Panc1 (cell line): ENCODE results near the gene SMAP1. TPM values are rescaled to one million over a fixed set of nuclear protein-coding genes. Genes with fewer than 3 reads are reported as not detected.

ENCODE experiments used
- ATAC-seq: fragments of 200-7000 bp; cut with Tn5 transposase; 2 replicates; pipeline ENCODE4 v1.9.1; 2020; ENCODE audit warnings: mild to moderate bottlenecking, moderate library complexity
- BruUV-seq: library from RNA; stranded (reverse); fragments of 400-500 nt; replicated peaks from 2 replicates; lab custom pipeline; 2021; lab: Mats Ljungman, UMichigan
- CTCF ChIA-PET: fragments of 300-600 bp; sonication (Branson Sonifier 250); formaldehyde crosslinking; loops from one replicate; lab custom pipeline; 2022; ENCODE audit warnings: antibody characterized with exemption; lab: Charles Lee
- POLR2A ChIA-PET: fragments of 300-600 bp; sonication (Branson Sonifier 250); formaldehyde crosslinking; loops from one replicate; lab custom pipeline; 2022; ENCODE audit warnings: antibody characterized with exemption; lab: Charles Lee
- DNase-seq: peaks from one replicate; pipeline ENCODE4 v3.0.0-alpha.2; 2010; ENCODE audit warnings: low read depth, low spot score
- H3K27ac ChIP-seq: 2 replicates; pipeline ENCODE4 v1.5.1; 2011; ENCODE audit warnings: mild to moderate bottlenecking, low read length, inconsistent platforms
- H3K27me3 ChIP-seq: fragments of 200-500 bp; sonication (Bioruptor generic); 2 replicates; pipeline ENCODE4 v1.6.0; 2014; ENCODE audit warnings: low read length, inconsistent platforms; ENCODE audit not compliant: control insufficient read depth, insufficient read depth
- H3K36me3 ChIP-seq: fragments of 200-500 bp; sonication (Bioruptor generic); 2 replicates; pipeline ENCODE4 v1.5.1; 2014; ENCODE audit warnings: inconsistent platforms, mild to moderate bottlenecking, low read length, moderate library complexity; ENCODE audit not compliant: control insufficient read depth, insufficient read depth
- H3K4me1 ChIP-seq: 2 replicates; pipeline ENCODE4 v1.5.1; 2011; ENCODE audit warnings: inconsistent platforms, mild to moderate bottlenecking, low read length, moderate library complexity; ENCODE audit not compliant: control insufficient read depth, insufficient read depth
- H3K4me3 ChIP-seq, 2 experiments: 2 replicates each; pipeline ENCODE4 v1.5.1; 2011 to 2012; ENCODE audit warnings: low read depth in 2 of 2, low read length in 2 of 2, mild to moderate bottlenecking in 2 of 2, inconsistent platforms in 1 of 2, moderate library complexity in 1 of 2
- H3K9me3 ChIP-seq: fragments of 200-500 bp; sonication (Bioruptor generic); 2 replicates; pipeline ENCODE4 v1.5.1; 2014; ENCODE audit warnings: low read depth, mild to moderate bottlenecking, inconsistent platforms, low read length, moderate library complexity; ENCODE audit not compliant: control insufficient read depth, insufficient read depth
- POLR2AphosphoS5 ChIP-seq: IDR thresholded peaks from 2 replicates; pipeline ENCODE4 v1.6.1; 2012; ENCODE audit warnings: mild to moderate bottlenecking, low read depth, low read length, moderate library complexity
- SIN3A ChIP-seq: IDR thresholded peaks from 2 replicates; pipeline ENCODE4 v1.6.1; 2012; ENCODE audit warnings: low read depth, mild to moderate bottlenecking, low read length, moderate library complexity, borderline replicate concordance; ENCODE audit not compliant: insufficient read depth
- TCF7L2 ChIP-seq: IDR thresholded peaks from 2 replicates; pipeline ENCODE4 v1.6.1; 2011; ENCODE audit warnings: mild to moderate bottlenecking, low read depth, low read length, inconsistent platforms
- in situ Hi-C: cut with HindIII; loops from 2 replicates; pipeline ENCODE4 v1.10.0; 2016; ENCODE audit warnings: low sequenced_read_pairs, low pct_unique_long_range_greater_than_20kb
- intact Hi-C: fragments of 100-400 bp; cut with micrococcal nuclease; formaldehyde crosslinking; loops from one replicate; pipeline ENCODE4 v1.10.0; 2022; ENCODE audit not compliant: unreplicated experiment
- total RNA-seq: library from RNA; stranded (reverse); gene quantifications from one replicate; pipeline ENCODE4 v1.2.1, GENCODE V29; 2021; ENCODE audit not compliant: unreplicated experiment
- TF ChIP-seq, protein P1 (sequence below): fragments of 450-650 bp; IDR thresholded peaks from 2 replicates; pipeline ENCODE4 v1.5.1; 2017; ENCODE audit warnings: mild to moderate bottlenecking
- TF ChIP-seq, protein P2 (sequence below), 2 experiments: IDR thresholded peaks; 2 replicates each; pipeline ENCODE4 v1.6.1; 2011 to 2012; ENCODE audit warnings: low read depth in 2 of 2, control low read depth in 1 of 2, low read length in 1 of 2, mild to moderate bottlenecking in 1 of 2, moderate library complexity in 1 of 2; ENCODE audit not compliant: insufficient read depth in 1 of 2

The SMAP1 gene
- total RNA-seq, 1 experiment from 2014 or later = 41.9 TPM

GRCh38 chr6:70884074-70884983 lies 216.6 kb downstream of the SMAP1 start:
- peaks cover 4% of the 10 kb centered on the region; the same call in 1 of the 2 replicates for H3K4me1 ChIP-seq
- H3K36me3 ChIP-seq = no peaks in the 10 kb centered on the region
- H3K27ac ChIP-seq = no peak overlapping the region
- in situ Hi-C loops (no loop called here), intact Hi-C loops (loop anchor here (1.0 kb wide), 1 partner anchor 178 kb away; no protein-coding TSS in a partner anchor)
- POLR2A ChIA-PET = interaction anchor here (0.6 to 0.7 kb wide), 2 partner anchors 47 to 168 kb away, joined by 3 to 7 read pairs; no protein-coding TSS in a partner anchor
- TF ChIP-seq, protein P1, sequence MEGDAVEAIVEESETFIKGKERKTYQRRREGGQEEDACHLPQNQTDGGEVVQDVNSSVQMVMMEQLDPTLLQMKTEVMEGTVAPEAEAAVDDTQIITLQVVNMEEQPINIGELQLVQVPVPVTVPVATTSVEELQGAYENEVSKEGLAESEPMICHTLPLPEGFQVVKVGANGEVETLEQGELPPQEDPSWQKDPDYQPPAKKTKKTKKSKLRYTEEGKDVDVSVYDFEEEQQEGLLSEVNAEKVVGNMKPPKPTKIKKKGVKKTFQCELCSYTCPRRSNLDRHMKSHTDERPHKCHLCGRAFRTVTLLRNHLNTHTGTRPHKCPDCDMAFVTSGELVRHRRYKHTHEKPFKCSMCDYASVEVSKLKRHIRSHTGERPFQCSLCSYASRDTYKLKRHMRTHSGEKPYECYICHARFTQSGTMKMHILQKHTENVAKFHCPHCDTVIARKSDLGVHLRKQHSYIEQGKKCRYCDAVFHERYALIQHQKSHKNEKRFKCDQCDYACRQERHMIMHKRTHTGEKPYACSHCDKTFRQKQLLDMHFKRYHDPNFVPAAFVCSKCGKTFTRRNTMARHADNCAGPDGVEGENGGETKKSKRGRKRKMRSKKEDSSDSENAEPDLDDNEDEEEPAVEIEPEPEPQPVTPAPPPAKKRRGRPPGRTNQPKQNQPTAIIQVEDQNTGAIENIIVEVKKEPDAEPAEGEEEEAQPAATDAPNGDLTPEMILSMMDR = peak; percentile 97
- TF ChIP-seq, protein P2, sequence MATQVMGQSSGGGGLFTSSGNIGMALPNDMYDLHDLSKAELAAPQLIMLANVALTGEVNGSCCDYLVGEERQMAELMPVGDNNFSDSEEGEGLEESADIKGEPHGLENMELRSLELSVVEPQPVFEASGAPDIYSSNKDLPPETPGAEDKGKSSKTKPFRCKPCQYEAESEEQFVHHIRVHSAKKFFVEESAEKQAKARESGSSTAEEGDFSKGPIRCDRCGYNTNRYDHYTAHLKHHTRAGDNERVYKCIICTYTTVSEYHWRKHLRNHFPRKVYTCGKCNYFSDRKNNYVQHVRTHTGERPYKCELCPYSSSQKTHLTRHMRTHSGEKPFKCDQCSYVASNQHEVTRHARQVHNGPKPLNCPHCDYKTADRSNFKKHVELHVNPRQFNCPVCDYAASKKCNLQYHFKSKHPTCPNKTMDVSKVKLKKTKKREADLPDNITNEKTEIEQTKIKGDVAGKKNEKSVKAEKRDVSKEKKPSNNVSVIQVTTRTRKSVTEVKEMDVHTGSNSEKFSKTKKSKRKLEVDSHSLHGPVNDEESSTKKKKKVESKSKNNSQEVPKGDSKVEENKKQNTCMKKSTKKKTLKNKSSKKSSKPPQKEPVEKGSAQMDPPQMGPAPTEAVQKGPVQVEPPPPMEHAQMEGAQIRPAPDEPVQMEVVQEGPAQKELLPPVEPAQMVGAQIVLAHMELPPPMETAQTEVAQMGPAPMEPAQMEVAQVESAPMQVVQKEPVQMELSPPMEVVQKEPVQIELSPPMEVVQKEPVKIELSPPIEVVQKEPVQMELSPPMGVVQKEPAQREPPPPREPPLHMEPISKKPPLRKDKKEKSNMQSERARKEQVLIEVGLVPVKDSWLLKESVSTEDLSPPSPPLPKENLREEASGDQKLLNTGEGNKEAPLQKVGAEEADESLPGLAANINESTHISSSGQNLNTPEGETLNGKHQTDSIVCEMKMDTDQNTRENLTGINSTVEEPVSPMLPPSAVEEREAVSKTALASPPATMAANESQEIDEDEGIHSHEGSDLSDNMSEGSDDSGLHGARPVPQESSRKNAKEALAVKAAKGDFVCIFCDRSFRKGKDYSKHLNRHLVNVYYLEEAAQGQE (IDR thresholded peaks at IDR 0.05; ENCODE audit: insufficient read depth in 1 of 2, low read depth in 2 of 2, low read length in 1 of 2) = no peak
- no peak for TF ChIP-seq POLR2AphosphoS5
- no peak for TF ChIP-seq TCF7L2
- ATAC-seq (peak; percentile 94), DNase-seq (peak; percentile 32)
- CTCF ChIA-PET = interaction anchor here (0.6 to 1.9 kb wide), 9 partner anchors 23 to 575 kb away, joined by 3 to 20 read pairs (median 3); partner anchors contain the start of gene SDHAF4
- no peaks in the 10 kb centered on the region for H3K9me3 ChIP-seq
- no peak overlapping the region for H3K4me3 ChIP-seq
- H3K27me3 ChIP-seq = no peaks in the 10 kb centered on the region; the same call in 1 of the 2 replicates
- no TSS peak for BruUV-seq

DNA sequence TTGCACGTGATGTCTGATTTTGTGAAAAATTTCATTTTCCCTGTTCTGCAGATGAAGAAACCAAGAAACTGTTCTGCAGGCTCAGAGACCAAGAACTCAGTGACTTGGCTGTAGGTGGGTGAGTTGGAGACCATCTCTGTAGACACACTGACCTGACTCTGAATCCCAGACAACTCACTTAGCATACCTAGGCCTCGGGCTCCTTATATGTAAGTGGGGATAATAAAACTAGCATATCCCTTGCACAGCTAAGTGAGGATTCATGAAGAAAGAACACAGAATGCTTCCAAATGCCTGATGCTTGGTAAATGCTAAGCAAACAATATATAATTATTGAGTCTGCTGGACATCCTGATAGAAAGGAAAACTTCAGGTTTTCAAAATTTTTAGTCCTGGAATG lies 218.4 kb downstream of the SMAP1 start:
- H3K27ac ChIP-seq = no peak overlapping the region
- ChIA-PET CTCF (no interaction called here), POLR2A (no interaction called here)
- no TSS peak for BruUV-seq
- intact Hi-C loops = no loop called here
- peaks cover 4% of the 10 kb centered on the region; the same call in 1 of the 2 replicates for H3K4me1 ChIP-seq
- DNase-seq = no peak
- in situ Hi-C loops = no loop called here
- TF ChIP-seq, protein P2 (IDR thresholded peaks at IDR 0.05; ENCODE audit: insufficient read depth in 1 of 2, low read depth in 2 of 2, low read length in 1 of 2) = no peak
- TF ChIP-seq SIN3A = no peak
- TF ChIP-seq, protein P1 = no peak
- TF ChIP-seq TCF7L2 = no peak
- no peak for TF ChIP-seq POLR2AphosphoS5
- no peak for ATAC-seq
- no peaks in the 10 kb centered on the region for H3K9me3 ChIP-seq
- H3K27me3 ChIP-seq = no peaks in the 10 kb centered on the region; the same call in 1 of the 2 replicates
- H3K4me3 ChIP-seq = no peak overlapping the region
- no peaks in the 10 kb centered on the region for H3K36me3 ChIP-seq
